H1 (cell line): ENCODE results near the gene PDZD2. TPM values are rescaled to one million over a fixed set of nuclear protein-coding genes. Genes with fewer than 3 reads are reported as not detected.

ENCODE experiments used
- CTCF ChIA-PET: fragments of 300-600 bp; sonication (Branson Sonifier 250); formaldehyde crosslinking; loops from one replicate; lab custom pipeline; 2021; ENCODE audit not compliant: partially characterized antibody; lab: Charles Lee
- POLR2A ChIA-PET: fragments of 300-600 bp; sonication (Branson Sonifier 250); formaldehyde crosslinking; loops from one replicate; lab custom pipeline; 2021; ENCODE audit warnings: inconsistent platforms; ENCODE audit not compliant: partially characterized antibody; lab: Charles Lee
- DNase-seq, 2 experiments: peaks; one replicate each; pipeline versions ENCODE4 v3.0.0 to v3.0.0-alpha.2; 2010 to 2022; ENCODE audit warnings: low spot score in 2 of 2, low read depth in 1 of 2, mixed read lengths in 1 of 2
- FAIRE-seq: peaks from 2 replicates; lab custom pipeline; 2011; peaks lifted over from hg19 to GRCh38; lab: Jason Lieb, UNC
- H2AFZ ChIP-seq: 2 replicates; pipeline ENCODE4 v1.8.1; 2012; ENCODE audit warnings: low read length, inconsistent platforms
- H2AK5ac ChIP-seq: 2 replicates; pipeline ENCODE4 v1.6.1; 2013; ENCODE audit warnings: low read depth, low read length
- H2BK120ac ChIP-seq: replicated peaks from 2 replicates; pipeline ENCODE3; 2013; ENCODE audit warnings: low read depth, low read length, inconsistent platforms
- H2BK12ac ChIP-seq: 2 replicates; pipeline ENCODE4 v1.6.1; 2013; ENCODE audit warnings: low read depth, low read length
- H2BK15ac ChIP-seq: 2 replicates; pipeline ENCODE4 v1.6.1; 2013; ENCODE audit warnings: low read length
- H2BK20ac ChIP-seq: 2 replicates; pipeline ENCODE4 v1.6.1; 2013; ENCODE audit warnings: low read length
- H2BK5ac ChIP-seq: 2 replicates; pipeline ENCODE4 v1.6.1; 2013; ENCODE audit warnings: low read depth, low read length
- H3K14ac ChIP-seq: 2 replicates; pipeline ENCODE4 v1.6.1; 2013; ENCODE audit warnings: inconsistent platforms; ENCODE audit not compliant: insufficient read length
- H3K18ac ChIP-seq: 2 replicates; pipeline ENCODE4 v1.6.1; 2013; ENCODE audit warnings: low read length; ENCODE audit errors: extremely low read depth
- H3K23ac ChIP-seq: 2 replicates; pipeline ENCODE4 v1.6.1; 2013; ENCODE audit warnings: inconsistent platforms; ENCODE audit not compliant: insufficient read length
- H3K23me2 ChIP-seq: 2 replicates; pipeline ENCODE4 v1.6.1; 2013; ENCODE audit warnings: low read depth, low read length
- H3K27ac ChIP-seq: 2 replicates; pipeline ENCODE4 v1.6.1; 2011; ENCODE audit warnings: low read depth, low read length, inconsistent platforms
- H3K27me3 ChIP-seq, 4 experiments: replicated peaks in 1 of 4; 1 replicate in 1 of 4; 2 replicates in 3 of 4; pipeline versions ENCODE4 v1.6.1 to v1.8.1; 2011 to 2013; ENCODE audit warnings: low read length in 3 of 4, mild to moderate bottlenecking in 3 of 4, inconsistent platforms in 2 of 4, mixed read lengths in 2 of 4, moderate library complexity in 1 of 4; ENCODE audit not compliant: control insufficient read depth in 3 of 4, insufficient read depth in 3 of 4; ENCODE audit errors: extremely low read depth in 1 of 4
- H3K36me3 ChIP-seq, 4 experiments: 2 replicates each; pipeline versions ENCODE4 v1.6.1 to v1.8.1; 2011 to 2013; ENCODE audit warnings: mild to moderate bottlenecking in 4 of 4, low read length in 3 of 4, moderate library complexity in 2 of 4, control low read depth in 1 of 4, inconsistent platforms in 1 of 4; ENCODE audit not compliant: insufficient read depth in 4 of 4, control insufficient read depth in 2 of 4
- H3K4ac ChIP-seq: replicated peaks from 2 replicates; pipeline ENCODE3; 2013; ENCODE audit warnings: low read length, low read depth, mixed read lengths, inconsistent platforms; ENCODE audit not compliant: insufficient read length
- H3K4me1 ChIP-seq, 4 experiments: replicated peaks in 1 of 4; 1 replicate in 1 of 4; 2 replicates in 3 of 4; pipeline versions ENCODE4 v1.6.1 to v1.8.1; 2011 to 2013; ENCODE audit warnings: low read length in 3 of 4, inconsistent platforms in 2 of 4, mixed read lengths in 1 of 4; ENCODE audit not compliant: insufficient read depth in 4 of 4, control insufficient read depth in 3 of 4
- H3K4me2 ChIP-seq, 2 experiments: 2 replicates each; pipeline versions ENCODE4 v1.6.1 to v1.8.1; 2011 to 2013; ENCODE audit warnings: low read depth in 2 of 2, low read length in 2 of 2, control low read depth in 1 of 2, inconsistent platforms in 1 of 2, mild to moderate bottlenecking in 1 of 2; ENCODE audit not compliant: insufficient read depth in 1 of 2
- H3K4me3 ChIP-seq, 4 experiments: fragments of 200-600, 300-600 bp in 1 of 4; sonication (generic), shearing (Covaris generic), sonication (Bioruptor Twin) in 1 of 4; 2 replicates each; pipeline versions ENCODE4 v1.5.1 to v1.8.1; 2011 to 2016; ENCODE audit warnings: low read length in 4 of 4, low read depth in 3 of 4, control low read depth in 2 of 4, inconsistent platforms in 2 of 4, mild to moderate bottlenecking in 2 of 4, mixed read lengths in 1 of 4, moderate library complexity in 1 of 4; ENCODE audit not compliant: insufficient read depth in 2 of 4; ENCODE audit errors: extremely low read depth in 1 of 4
- H3K56ac ChIP-seq: replicated peaks from 2 replicates; pipeline ENCODE3; 2013; ENCODE audit warnings: low read depth, mild to moderate bottlenecking, mixed read lengths, low read length, inconsistent platforms; ENCODE audit not compliant: insufficient read length
- H3K79me1 ChIP-seq: 2 replicates; pipeline ENCODE4 v1.6.1; 2013; ENCODE audit warnings: low read depth, low read length, control low read depth
- H3K79me2 ChIP-seq, 2 experiments: 2 replicates each; pipeline versions ENCODE4 v1.6.1 to v1.8.1; 2012 to 2013; ENCODE audit warnings: low read length in 2 of 2, mild to moderate bottlenecking in 2 of 2, inconsistent platforms in 1 of 2; ENCODE audit not compliant: insufficient read depth in 2 of 2, control insufficient read depth in 1 of 2
- H3K9ac ChIP-seq, 4 experiments: replicated peaks in 1 of 4; 1 replicate in 1 of 4; 2 replicates in 3 of 4; pipeline versions ENCODE4 v1.6.1 to v1.8.1; 2011 to 2013; ENCODE audit warnings: low read depth in 3 of 4, low read length in 3 of 4, control low read depth in 2 of 4, mild to moderate bottlenecking in 2 of 4, moderate library complexity in 2 of 4, inconsistent platforms in 1 of 4; ENCODE audit errors: extremely low read depth in 1 of 4
- H3K9me3 ChIP-seq, 2 experiments: 2 replicates each; pipeline versions ENCODE4 v1.6.1 to v1.8.1; 2012 to 2013; ENCODE audit warnings: mild to moderate bottlenecking in 2 of 2, moderate library complexity in 2 of 2, control low read depth in 1 of 2, inconsistent platforms in 1 of 2, low read depth in 1 of 2, low read length in 1 of 2, mixed read lengths in 1 of 2; ENCODE audit not compliant: insufficient read depth in 2 of 2
- H4K20me1 ChIP-seq, 2 experiments: replicated peaks in 1 of 2; 2 replicates each; pipeline versions ENCODE3 to v1.8.1; 2011 to 2013; ENCODE audit warnings: inconsistent platforms in 2 of 2, low read length in 2 of 2, mild to moderate bottlenecking in 1 of 2; ENCODE audit not compliant: insufficient read depth in 2 of 2, control insufficient read depth in 1 of 2
- H4K5ac ChIP-seq: 2 replicates; pipeline ENCODE4 v1.6.1; 2013; ENCODE audit warnings: low read length, low read depth, mixed read lengths, inconsistent platforms; ENCODE audit not compliant: insufficient read length
- H4K8ac ChIP-seq: 2 replicates; pipeline ENCODE4 v1.8.0; 2013; ENCODE audit warnings: mild to moderate bottlenecking, moderate library complexity, low read length, inconsistent platforms; ENCODE audit not compliant: insufficient read depth; ENCODE audit errors: extremely low read depth
- H4K91ac ChIP-seq: replicated peaks from 2 replicates; pipeline ENCODE3; 2013; ENCODE audit warnings: low read length, mixed read lengths, inconsistent platforms; ENCODE audit not compliant: insufficient read length
- EP300 ChIP-seq, 2 experiments: IDR thresholded peaks; 1 replicate in 1 of 2; 2 replicates in 1 of 2; pipeline ENCODE4 v1.6.1; 2011 to 2012; ENCODE audit warnings: low read depth in 2 of 2, low read length in 2 of 2, mild to moderate bottlenecking in 2 of 2, borderline replicate concordance in 1 of 2, inconsistent platforms in 1 of 2, moderate library complexity in 1 of 2
- WGBS, 2 experiments: shearing (Covaris generic) in 1 of 2; methylation state at CpG; one replicate each; pipeline versions ENCODE4 v1.1.6 to v1.1.7; 2013 to 2015; ENCODE audit warnings: low lambda C conversion rate in 2 of 2, mixed read lengths in 2 of 2, inconsistent platforms in 1 of 2, low coverage in 1 of 2, missing lambda C conversion rate in 1 of 2; ENCODE audit not compliant: insufficient replicate concordance in 2 of 2, insufficient coverage in 1 of 2, insufficient read length in 1 of 2; ENCODE audit errors: extremely low coverage in 1 of 2, missing lambda C conversion rate in 1 of 2; 5-methylcytosine and 5-hydroxymethylcytosine counted together
- polyA plus RNA-seq, 7 experiments: library from polyadenylated mRNA; depleted of rRNA in 3 of 7; stranded (reverse) in 5 of 7; unstranded in 2 of 7; fragments of >200 nt in 5 of 7; fragments of 200-250 nt in 2 of 7; gene quantifications; 1 replicate in 5 of 7; 2 replicates in 1 of 7; 4 replicates in 1 of 7; pipeline versions ENCODE4 v1.2.1 to v1.2.3, GENCODE V29; 2011 to 2013; ENCODE audit warnings: missing spikeins in 2 of 7, mixed read lengths in 2 of 7
- total RNA-seq: library from RNA; stranded (reverse); fragmentation: NEBNext Ultra II Directional; extraction: Animal tissue kit (Norgen Biotek cat#: 25700); gene quantifications from 2 replicates; pipeline ENCODE4 v1.2.1, GENCODE V29; 2021

Gene PDZD2
- total and polyA plus RNA-seq, 2 of the 8 experiments (the other 6 are each of a cell fraction or from before 2014, with no cell fraction given): 1.2 to 6.8 TPM

GRCh38 chr5:32130865-32131264 lies 491.9 kb downstream of the PDZD2 start:
- Histone ChIP-seq H4K91ac (no peak overlapping the region), H3K4ac (no peak overlapping the region), H3K56ac (no peak overlapping the region), H3K4me1 (peaks cover 0 to 5% (median 4%) of the 10 kb centered on the region in 4 experiments; a peak in 5 of 7 replicates), H2AFZ (no peak overlapping the region), H3K36me3 (peaks cover 13 to 38% (median 18%) of the 10 kb centered on the region in 4 experiments), H3K23me2 (no peaks in the 10 kb centered on the region), H3K9ac (no peak overlapping the region), H3K79me2 (peaks cover 0 to 52% of the 10 kb centered on the region in 2 experiments; a peak in 2 of 4 replicates), H2BK20ac (no peak overlapping the region), H3K14ac (no peak overlapping the region), H3K18ac (no peak overlapping the region), H3K23ac (no peak overlapping the region), H3K27ac (no peak overlapping the region), H2BK12ac (no peak overlapping the region), H3K4me3 (no peak overlapping the region), H3K4me2 (no peak overlapping the region), H3K79me1 (peaks cover 3% of the 10 kb centered on the region), H4K8ac (no peak overlapping the region), H2BK5ac (no peak overlapping the region), H2AK5ac (no peak overlapping the region), H3K9me3 (no peaks in the 10 kb centered on the region)
- ChIA-PET CTCF (interaction anchor here (0.7 to 1.5 kb wide), 3 partner anchors 17 to 101 kb away, joined by 3 read pairs; no protein-coding TSS in a partner anchor), POLR2A (no interaction called here)
- 87% methylated on average over 3 of the region's 3 CpGs; no CpG with 5 or more reads in 1 of the 2 experiments for WGBS, 2 experiments
- FAIRE-seq (no peak), DNase-seq (no peak)
- no peak for TF ChIP-seq EP300 (IDR thresholded peaks at IDR 0.05; ENCODE audit: borderline replicate concordance in 1 of 2, low read depth in 2 of 2, low read length in 2 of 2)
- TF ChIP-seq, all 59 proteins: peak for 0
- H2BK15ac ChIP-seq: no peak overlapping the region
- H2BK120ac ChIP-seq: no peak overlapping the region
- no peak overlapping the region for H4K5ac ChIP-seq
- peaks cover 7 to 14% of the 10 kb centered on the region in 2 experiments for H4K20me1 ChIP-seq
- H3K27me3 ChIP-seq: no peaks in the 10 kb centered on the region
